Measurements from ENCODE around the gene VPREB1. TPM values are rescaled to one million over a fixed set of nuclear protein-coding genes. Genes with fewer than 3 reads are reported as not detected.

VPREB1 gene
- total RNA-seq, 1 donor from 2014 or later: not detected

- intact Hi-C loops (cut with micrococcal nuclease): no loop called here
- peaks cover 7% of the 10 kb centered on the region for H3K4me1 ChIP-seq
- no peak overlapping the region for H3K4me3 ChIP-seq
- H3K9me3 ChIP-seq (replicated peaks): no peaks in the 10 kb centered on the region
- H3K27me3 ChIP-seq (ENCODE audit: low read depth): peaks cover 83% of the 10 kb centered on the region
- DNase-seq: no peak
- no peaks in the 10 kb centered on the region for H3K36me3 ChIP-seq
- H3K27ac ChIP-seq (replicated peaks): no peak overlapping the region
- TF ChIP-seq CTCF (IDR thresholded peaks at IDR 0.05; ENCODE audit: borderline replicate concordance): no peak
These were observed 46.6 kb upstream of the VPREB1 start for GRCh38 chr22:22197993-22198402.

- intact Hi-C loops (cut with micrococcal nuclease): no loop called here
- TF ChIP-seq CTCF (IDR thresholded peaks at IDR 0.05; ENCODE audit: borderline replicate concordance): no peak
- Histone ChIP-seq H3K27me3 (ENCODE audit: low read depth) (peaks cover 89% of the 10 kb centered on the region), H3K9me3 (replicated peaks) (no peaks in the 10 kb centered on the region), H3K36me3 (no peaks in the 10 kb centered on the region), H3K27ac (replicated peaks) (no peak overlapping the region), H3K4me3 (no peak overlapping the region), H3K4me1 (peaks cover 7% of the 10 kb centered on the region)
- no peak for DNase-seq
These were observed 45.8 kb upstream of the VPREB1 start for GRCh38 chr22:22198751-22199150.

GRCh38 chr22:22199634-22200033 is 45.0 kb upstream of the VPREB1 start:
- no peak overlapping the region for H3K4me3 ChIP-seq
- no peaks in the 10 kb centered on the region for H3K9me3 ChIP-seq (replicated peaks)
- no peak for DNase-seq
- H3K27me3 ChIP-seq (ENCODE audit: low read depth): peaks cover 95% of the 10 kb centered on the region
- H3K4me1 ChIP-seq: peaks cover 7% of the 10 kb centered on the region
- no peaks in the 10 kb centered on the region for H3K36me3 ChIP-seq
- no peak for TF ChIP-seq CTCF (IDR thresholded peaks at IDR 0.05; ENCODE audit: borderline replicate concordance)
- intact Hi-C loops (cut with micrococcal nuclease): no loop called here
- no peak overlapping the region for H3K27ac ChIP-seq (replicated peaks)

GRCh38 chr22:22200569-22201184 is 43.9 kb upstream of the VPREB1 start:
- intact Hi-C loops (cut with micrococcal nuclease): no loop called here
- Histone ChIP-seq H3K9me3 (replicated peaks) (no peaks in the 10 kb centered on the region), H3K4me3 (no peak overlapping the region), H3K27me3 (ENCODE audit: low read depth) (peaks cover 100% of the 10 kb centered on the region), H3K27ac (replicated peaks) (no peak overlapping the region), H3K36me3 (no peaks in the 10 kb centered on the region), H3K4me1 (peaks cover 7% of the 10 kb centered on the region)
- TF ChIP-seq CTCF (IDR thresholded peaks at IDR 0.05; ENCODE audit: borderline replicate concordance): no peak
- DNase-seq: no peak

GRCh38 chr22:22201185-22201929 is 43.2 kb upstream of the VPREB1 start:
- peak; percentile 58 for DNase-seq
- TF ChIP-seq CTCF (IDR thresholded peaks at IDR 0.05; ENCODE audit: borderline replicate concordance): peak; percentile 78
- Histone ChIP-seq H3K4me1 (peaks cover 7% of the 10 kb centered on the region), H3K27ac (replicated peaks) (no peak overlapping the region), H3K9me3 (replicated peaks) (no peaks in the 10 kb centered on the region), H3K36me3 (no peaks in the 10 kb centered on the region), H3K4me3 (no peak overlapping the region), H3K27me3 (ENCODE audit: low read depth) (peaks cover 99% of the 10 kb centered on the region)
- intact Hi-C loops (cut with micrococcal nuclease): no loop called here
